Epithelial cell of esophagus (primary cell): ENCODE data around the gene ECEL1.

Experiments used
- DNase-seq: peaks from one replicate; pipeline ENCODE4 v3.0.0; 2010; ENCODE audit warnings: low read depth
- H3K4me3 ChIP-seq: 2 replicates; pipeline ENCODE4 v1.5.1; 2011; ENCODE audit warnings: mild to moderate bottlenecking, low read length, control low read depth
- CTCF ChIP-seq: IDR thresholded peaks from 2 replicates; pipeline ENCODE4 v1.5.1; 2011; ENCODE audit warnings: low read depth, mild to moderate bottlenecking, low read length, control low read depth, inconsistent platforms; ENCODE audit not compliant: insufficient read depth; ENCODE audit errors: missing control alignments

The ECEL1 gene

DNA sequence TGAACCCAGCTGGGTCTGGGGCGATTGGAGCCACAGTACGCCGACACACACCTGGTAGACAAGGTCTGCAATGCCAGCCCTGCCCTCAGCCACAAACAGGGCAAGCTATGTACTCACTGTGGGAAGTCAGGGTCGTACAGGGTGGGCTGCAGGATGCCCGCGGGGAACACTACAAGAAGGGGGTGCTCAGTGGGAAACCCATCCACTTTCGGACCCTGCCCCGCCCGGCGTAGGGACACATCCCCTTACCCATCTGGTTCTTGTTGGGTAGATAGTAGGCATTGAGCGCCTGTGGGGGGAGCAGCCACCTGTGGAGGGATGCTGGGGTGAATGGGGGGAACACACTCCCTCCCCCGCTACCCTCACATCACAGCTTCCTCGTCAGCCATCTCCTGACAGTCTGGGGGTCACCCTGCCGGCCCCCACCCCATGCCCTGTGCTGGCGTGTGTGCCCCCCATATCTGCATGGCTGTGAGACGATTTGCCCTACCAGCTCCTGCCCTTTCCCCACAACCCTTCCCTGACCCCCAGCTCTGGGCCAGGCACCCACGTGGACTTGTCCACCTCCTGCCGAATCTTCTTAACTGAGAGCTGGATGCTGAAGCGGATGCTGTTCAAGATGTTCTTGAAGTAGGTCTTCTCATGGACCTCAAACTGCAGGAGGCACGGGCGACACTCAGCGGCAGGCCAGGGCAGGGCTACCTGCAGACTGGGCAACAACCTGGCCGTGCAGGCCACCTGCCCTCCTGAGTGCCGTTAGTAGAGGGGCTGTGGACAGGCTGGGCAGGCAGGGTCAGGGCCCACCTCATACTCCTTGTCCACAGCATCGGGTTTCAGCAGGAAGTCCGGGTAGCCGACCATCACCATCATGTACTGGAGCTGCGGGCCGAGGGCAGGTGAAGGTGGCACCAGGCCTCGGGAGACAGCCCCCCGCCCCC, 5.1 kb downstream of the ECEL1 start:
- H3K4me3 ChIP-seq: no peak overlapping the region
- TF ChIP-seq CTCF: no peak

DNA sequence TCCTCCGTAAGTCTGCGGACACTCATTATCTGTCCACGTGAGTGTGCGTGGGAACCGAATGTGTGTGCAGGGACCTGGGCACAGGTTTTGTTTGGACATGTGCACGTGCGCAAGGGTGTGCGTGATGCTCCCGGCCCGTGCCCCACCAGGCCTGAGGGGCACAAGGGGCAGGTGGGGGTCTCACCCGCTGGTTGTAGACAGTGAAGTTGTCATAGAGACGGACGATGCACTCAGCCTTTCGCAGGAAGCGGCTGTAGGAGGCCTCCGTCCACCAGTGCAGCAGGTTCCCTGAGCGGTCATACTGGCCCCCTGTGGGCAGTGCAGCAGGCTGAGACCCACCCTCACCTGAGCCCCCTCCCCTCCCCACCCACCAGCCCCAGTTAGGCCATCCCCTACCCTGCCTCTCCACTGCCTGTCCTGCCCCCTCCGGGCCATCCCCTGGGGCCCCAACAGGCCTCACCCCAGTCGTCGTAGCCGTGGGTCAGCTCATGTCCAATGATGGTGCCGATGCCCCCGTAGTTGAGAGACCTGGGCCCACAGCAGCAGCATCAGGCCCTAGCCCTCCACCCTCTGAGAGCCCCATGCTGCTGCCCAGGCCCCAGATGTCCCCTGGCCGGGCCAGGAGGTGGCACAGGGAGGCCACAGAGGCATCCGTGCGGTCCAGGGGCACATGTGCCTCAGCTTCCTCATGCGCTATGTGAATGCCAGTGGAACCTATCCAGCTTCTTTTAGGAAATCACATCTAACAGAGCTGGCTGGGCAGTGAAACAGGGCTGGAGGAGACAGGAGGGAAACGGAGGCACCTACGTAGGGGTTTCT, 6.1 kb downstream of the ECEL1 start:
- no peak for TF ChIP-seq CTCF

More for the DNA sequence above, 5.1 kb downstream of the ECEL1 start:
- no peak for DNase-seq

DNA sequence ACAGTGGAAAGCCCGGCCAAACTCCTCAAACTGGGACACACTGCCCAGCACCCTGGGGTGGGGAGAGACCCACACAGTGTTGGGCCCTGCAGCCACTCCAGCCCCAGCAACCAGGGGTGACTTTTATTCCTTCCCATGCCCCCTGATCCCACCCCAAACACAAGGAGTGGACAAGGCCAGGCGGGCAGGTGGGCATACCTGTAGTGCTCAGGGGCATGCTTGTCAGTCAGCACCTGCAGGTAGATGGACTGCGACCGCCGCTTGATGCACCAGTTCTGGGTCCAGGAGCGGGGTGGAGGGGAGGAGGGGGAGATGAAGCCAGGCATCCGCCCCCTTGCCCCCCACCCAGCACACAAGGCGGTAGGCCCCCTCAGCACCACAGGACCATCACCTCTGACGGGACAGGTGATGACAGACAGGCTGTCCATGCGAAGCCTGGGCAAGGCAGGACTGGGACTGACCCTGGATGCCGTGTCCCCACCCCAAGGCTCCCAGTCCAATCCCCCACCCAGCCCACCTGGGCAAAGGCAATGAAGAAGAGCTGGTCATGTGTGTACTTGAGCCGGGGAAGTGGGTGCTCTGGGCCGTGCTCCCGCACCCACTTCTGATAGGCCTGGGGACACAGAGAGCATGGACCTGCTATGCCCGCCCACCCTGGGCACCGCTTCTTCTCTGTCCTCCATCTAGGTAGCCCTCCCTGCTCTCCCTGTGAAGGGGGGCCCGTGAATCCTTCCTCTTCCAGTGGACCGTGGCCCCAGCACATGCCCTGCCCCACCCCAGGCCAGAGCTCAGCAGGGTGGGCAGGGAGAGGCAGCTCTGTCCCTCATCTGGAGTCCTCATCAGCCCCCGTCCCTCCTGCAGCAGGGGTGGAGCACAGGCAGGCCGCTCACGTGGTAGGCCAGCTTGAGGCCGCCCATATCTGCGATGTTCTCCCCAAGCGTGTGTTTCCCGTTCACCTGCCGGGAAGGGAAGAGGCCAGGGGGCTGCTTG, 7.1 kb downstream of the ECEL1 start:
- TF ChIP-seq CTCF: no peak
- no peak for DNase-seq
- H3K4me3 ChIP-seq: no peak overlapping the region

More for the DNA sequence above, 6.1 kb downstream of the ECEL1 start:
- DNase-seq: no peak
- no peak overlapping the region for H3K4me3 ChIP-seq

DNA sequence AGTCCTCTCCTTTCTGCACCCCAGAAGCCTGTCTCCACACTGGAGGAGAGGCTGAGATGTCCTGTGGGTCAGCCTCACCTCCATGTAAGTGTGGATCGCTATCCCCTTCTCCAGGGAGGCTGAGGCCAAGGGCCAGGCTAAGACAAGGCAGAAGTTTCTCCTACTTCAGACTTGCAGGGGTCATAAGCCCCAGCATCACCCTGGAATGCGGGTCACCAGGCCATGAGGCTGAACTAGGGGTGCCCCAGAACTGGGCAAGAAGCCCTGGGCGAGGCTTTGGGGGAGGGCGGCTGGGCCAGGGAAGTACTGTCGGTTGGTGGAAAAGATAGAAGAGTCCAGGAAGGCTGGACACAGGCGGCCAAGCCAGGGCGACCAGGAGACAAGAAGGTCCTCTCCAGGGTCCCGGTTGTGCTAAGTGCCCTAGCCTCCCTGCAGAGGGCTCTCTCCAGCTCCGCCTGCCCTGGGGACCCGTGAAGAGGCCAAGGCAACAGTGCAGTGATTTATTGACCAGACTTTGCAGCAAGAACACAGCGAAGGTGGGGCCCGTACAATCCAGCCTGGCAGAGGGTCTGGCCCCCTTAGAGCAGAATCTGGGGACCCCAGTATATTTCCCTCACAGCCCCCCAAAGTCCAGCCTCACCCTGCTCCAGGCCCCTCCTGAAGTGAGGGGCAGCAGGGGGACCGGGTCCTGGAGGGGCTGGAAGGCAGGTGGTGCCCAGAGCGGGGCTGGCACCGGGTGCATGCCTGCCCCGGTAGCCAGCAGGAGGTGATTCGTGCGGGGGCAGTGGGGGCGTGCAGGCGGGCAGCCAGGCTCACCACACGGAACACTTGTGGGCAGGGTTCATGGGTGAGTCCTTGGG, 8.1 kb downstream of the ECEL1 start:
- DNase-seq: no peak
- no peak overlapping the region for H3K4me3 ChIP-seq
- TF ChIP-seq CTCF: no peak

DNA sequence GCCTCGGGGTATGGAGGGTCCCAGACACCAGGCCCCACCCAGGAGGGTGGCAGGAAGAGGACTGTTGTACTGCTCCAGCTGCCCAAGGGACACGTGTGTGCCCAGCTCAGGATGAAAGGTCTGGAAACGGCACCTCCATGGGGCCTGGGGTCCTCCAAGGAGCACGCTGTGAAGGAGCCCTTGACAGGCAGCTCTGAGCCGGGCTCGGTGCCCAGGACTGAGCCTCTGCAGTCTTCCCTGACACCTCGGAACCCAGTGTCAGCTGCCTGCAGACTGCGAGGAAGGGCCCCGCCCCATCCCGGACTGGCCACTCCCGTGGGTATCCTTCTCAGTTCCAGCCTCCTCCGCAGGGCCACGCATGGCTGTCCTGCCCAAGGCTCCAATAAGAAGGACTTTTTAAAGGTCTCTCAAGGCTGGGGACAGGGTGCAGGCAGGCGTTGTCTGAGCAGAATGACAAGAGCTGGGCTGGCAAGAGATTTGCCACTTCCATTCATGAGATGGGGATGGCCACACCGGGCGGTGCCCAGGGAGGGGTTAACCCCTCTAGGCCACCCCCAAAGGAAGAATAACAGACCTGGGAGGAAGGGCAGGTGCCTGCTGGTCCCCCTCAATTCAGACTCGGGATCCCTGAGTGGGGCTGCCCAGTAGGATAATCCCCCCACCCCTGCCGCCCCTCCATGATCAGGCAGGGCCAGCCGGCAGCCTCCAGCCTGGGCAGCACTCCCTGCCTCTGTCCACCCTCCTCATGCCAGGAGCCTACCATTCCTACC, 8.9 kb downstream of the ECEL1 start:
- no peak overlapping the region for H3K4me3 ChIP-seq
- DNase-seq: no peak
- no peak for TF ChIP-seq CTCF
